ENCODE results near the gene ASTN2. TPM values are rescaled to one million over a fixed set of nuclear protein-coding genes. Genes with fewer than 3 reads are reported as not detected.
"Not testable (repeated sequence)": the region's sequence is repeated elsewhere in the genome, so short reads cannot be mapped to it uniquely, and the experiment has no call there.

The ASTN2 gene
- total RNA-seq, 1 donor: 5.6 TPM

DNA sequence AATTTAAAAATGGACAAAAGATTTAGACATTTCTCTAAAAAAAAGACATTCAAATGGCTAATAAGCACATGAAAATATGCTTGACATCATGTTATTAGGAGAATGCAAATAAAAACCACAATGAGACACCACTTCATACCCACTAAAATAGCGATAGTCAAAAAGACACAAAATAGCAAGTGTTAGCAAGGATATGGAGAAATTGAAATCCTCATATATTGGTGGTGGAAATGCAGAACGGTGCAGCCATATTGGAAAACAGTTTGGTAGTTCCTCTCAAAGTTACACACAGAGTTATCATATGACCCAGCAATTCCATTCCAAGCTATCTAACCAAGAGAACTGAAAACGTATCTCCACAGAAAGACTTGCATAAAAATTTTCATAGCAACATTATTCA lies 955.3 kb downstream of the ASTN2 start:
- TF ChIP-seq, protein P1, sequence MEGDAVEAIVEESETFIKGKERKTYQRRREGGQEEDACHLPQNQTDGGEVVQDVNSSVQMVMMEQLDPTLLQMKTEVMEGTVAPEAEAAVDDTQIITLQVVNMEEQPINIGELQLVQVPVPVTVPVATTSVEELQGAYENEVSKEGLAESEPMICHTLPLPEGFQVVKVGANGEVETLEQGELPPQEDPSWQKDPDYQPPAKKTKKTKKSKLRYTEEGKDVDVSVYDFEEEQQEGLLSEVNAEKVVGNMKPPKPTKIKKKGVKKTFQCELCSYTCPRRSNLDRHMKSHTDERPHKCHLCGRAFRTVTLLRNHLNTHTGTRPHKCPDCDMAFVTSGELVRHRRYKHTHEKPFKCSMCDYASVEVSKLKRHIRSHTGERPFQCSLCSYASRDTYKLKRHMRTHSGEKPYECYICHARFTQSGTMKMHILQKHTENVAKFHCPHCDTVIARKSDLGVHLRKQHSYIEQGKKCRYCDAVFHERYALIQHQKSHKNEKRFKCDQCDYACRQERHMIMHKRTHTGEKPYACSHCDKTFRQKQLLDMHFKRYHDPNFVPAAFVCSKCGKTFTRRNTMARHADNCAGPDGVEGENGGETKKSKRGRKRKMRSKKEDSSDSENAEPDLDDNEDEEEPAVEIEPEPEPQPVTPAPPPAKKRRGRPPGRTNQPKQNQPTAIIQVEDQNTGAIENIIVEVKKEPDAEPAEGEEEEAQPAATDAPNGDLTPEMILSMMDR (IDR thresholded peaks at IDR 0.05; ENCODE audit: insufficient read depth, low read length): no peak
- H3K4me3 ChIP-seq (ENCODE audit: low read depth, low read length): no peak overlapping the region
- no peak for DNase-seq (ENCODE audit: low read depth)

DNA sequence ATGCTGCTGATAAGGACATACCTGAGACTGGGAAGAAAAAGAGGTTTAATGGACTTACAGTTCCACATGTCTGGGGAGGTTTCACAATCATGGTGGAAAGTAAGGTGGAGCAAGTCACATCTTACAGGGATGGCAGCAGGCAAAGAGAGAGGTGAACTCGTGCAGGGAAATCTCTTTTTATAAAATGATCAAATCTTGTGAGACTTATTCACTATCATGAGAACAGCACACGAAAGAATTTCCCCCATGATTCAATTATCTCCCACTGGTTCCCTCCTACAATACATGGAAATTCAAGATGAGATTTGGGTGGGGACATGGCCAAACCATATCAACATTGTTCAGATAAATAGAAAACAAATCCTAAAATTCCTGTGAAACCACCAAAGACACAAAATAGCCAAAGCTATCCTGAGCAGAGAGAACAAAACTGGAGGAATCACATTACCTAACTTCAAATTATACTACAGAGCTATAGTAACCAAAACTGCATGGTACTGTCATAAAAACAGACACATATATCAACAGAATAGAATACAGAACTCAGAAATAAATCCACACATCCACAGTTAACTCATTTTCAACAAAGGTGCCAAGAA lies 958.3 kb downstream of the ASTN2 start:
- H3K4me3 ChIP-seq (ENCODE audit: low read depth, low read length): no peak overlapping the region
- DNase-seq (ENCODE audit: low read depth): no peak
- TF ChIP-seq, protein P1 (IDR thresholded peaks at IDR 0.05; ENCODE audit: insufficient read depth, low read length): no peak

DNA sequence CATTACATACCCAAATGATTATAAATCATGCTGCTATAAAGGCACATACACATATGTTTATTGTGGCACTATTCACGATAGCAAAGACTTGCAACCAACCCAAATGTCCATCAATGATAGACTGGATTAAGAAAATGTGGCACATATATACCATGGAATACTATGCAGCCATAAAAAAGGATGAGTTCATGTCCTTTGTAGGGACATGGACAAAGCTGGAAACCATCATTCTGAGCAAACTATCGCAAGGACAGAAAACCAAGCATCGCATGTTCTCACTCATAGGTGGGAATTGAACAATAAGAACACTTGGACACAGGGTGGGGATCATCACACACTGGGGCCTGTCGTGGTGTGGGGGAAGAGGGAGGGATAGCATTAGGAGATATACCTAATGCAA lies 960.3 kb downstream of the ASTN2 start:
- DNase-seq (ENCODE audit: low read depth); H3K4me3 ChIP-seq (ENCODE audit: low read depth, low read length): not testable (repeated sequence)

DNA sequence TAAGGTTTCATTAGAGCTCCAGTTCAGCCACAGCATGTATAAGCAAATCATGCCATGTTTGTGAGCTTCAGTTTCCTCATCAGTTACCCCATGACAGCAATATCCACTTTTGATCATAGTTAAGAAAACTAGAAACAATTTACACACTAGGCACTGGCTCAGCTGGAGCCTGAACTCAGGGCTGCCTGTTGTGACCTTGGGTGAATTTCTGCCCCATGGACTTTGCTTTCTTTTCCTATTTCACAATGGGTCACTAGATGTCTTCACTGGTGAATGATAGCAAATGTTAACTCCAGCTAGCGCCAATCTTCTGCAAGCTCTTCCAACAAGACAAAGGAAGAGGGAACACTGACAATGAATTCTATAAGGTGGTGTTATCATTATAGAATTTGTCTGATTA lies 961.1 kb downstream of the ASTN2 start:
- no peak overlapping the region for H3K4me3 ChIP-seq (ENCODE audit: low read depth, low read length)
- TF ChIP-seq, protein P1 (IDR thresholded peaks at IDR 0.05; ENCODE audit: insufficient read depth, low read length): no peak
- no peak for DNase-seq (ENCODE audit: low read depth)

GRCh38 chr9:116452634-116453033 lies 962.2 kb downstream of the ASTN2 start:
- TF ChIP-seq, protein P1 (IDR thresholded peaks at IDR 0.05; ENCODE audit: insufficient read depth, low read length): no peak
- no peak overlapping the region for H3K4me3 ChIP-seq (ENCODE audit: low read depth, low read length)
- no peak for DNase-seq (ENCODE audit: low read depth)

DNA sequence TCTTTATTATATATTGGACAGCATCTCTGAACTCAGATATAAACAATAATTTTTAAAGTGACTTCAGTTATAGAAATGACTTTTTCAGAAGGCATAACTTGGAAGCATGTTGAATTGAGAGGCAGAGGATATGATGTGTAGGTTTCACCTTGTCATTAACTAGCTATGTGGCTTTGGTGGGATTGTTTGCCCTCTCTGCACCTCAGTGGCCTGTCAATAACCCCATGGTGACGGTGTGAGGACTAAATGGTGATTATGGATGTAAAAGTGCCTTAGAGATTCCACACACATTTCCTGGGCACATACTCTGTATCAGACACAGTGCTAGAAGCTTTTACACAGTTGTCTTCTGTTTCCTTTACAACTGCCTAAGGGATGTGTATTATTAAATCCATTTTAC lies 962.6 kb downstream of the ASTN2 start:
- TF ChIP-seq, protein P1 (IDR thresholded peaks at IDR 0.05; ENCODE audit: insufficient read depth, low read length): no peak
- no peak for DNase-seq (ENCODE audit: low read depth)
- H3K4me3 ChIP-seq (ENCODE audit: low read depth, low read length): no peak overlapping the region

DNA sequence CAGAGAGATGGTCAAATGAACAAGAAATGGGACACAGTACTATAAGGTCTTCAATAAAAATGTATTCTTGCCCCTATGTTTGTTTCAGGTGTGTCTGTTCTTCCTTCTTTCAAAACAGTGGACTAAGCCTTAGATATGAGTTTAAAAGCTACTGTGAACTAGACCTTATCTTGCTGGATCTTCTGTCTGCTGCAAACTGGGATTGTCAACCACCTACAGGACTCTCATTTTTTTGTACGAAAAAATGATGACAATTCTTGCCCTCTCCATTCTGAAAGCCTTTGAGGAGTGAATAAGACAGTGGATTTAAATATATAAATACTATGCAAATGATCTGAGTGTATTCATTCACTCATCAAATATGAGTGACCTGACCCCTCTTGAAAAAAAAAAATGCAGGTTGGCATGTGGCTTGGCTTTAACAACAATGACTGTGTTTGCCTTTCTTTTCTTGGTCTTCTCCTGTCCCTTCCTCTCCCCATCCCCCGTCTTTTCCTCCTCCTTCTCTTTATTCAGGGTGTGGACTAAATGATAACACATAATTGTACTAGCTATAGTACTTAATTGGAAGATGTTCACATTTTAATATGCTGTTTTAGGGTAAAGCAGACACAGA lies 963.2 kb downstream of the ASTN2 start:
- TF ChIP-seq, protein P1 (IDR thresholded peaks at IDR 0.05; ENCODE audit: insufficient read depth, low read length): no peak
- no peak overlapping the region for H3K4me3 ChIP-seq (ENCODE audit: low read depth, low read length)
- DNase-seq (ENCODE audit: low read depth): no peak

Data from fibroblast of the aortic adventitia (primary cell).